Measurements from ENCODE around the gene SS18L1. TPM values are rescaled to one million over a fixed set of nuclear protein-coding genes. Genes with fewer than 3 reads are reported as not detected.

SS18L1 gene
- total RNA-seq, 1 experiment from 2014 or later = 28.1 TPM

GRCh38 chr20:62216636-62217566 lies 73.3 kb downstream of the SS18L1 start:
- TF ChIP-seq EZH2phosphoT487 (IDR thresholded peaks at IDR 0.05; ENCODE audit: borderline replicate concordance) (no peak), ELF1 (IDR thresholded peaks at IDR 0.05; ENCODE audit: borderline replicate concordance, low read depth) (no peak), EGR1 (IDR thresholded peaks at IDR 0.05; ENCODE audit: low read depth) (no peak), RAD21 (IDR thresholded peaks at IDR 0.05; ENCODE audit: low read depth) (no peak)
- H3K27ac ChIP-seq (ENCODE audit: low read depth, low read length) = no peak overlapping the region
- RAD21 ChIA-PET (ENCODE audit: low non-redundant PET in 1 of 2, low total read pairs in 2 of 2, uncharacterized antibody in 2 of 2, unreplicated experiment in 2 of 2) = no interaction called here
- H3K79me2 ChIP-seq (ENCODE audit: insufficient read depth, low read length) = no peaks in the 10 kb centered on the region
- H4K20me1 ChIP-seq (ENCODE audit: insufficient read depth) = no peaks in the 10 kb centered on the region
- CTCF ChIA-PET = no interaction called here
- POLR2A ChIA-PET = no interaction called here
- ATAC-seq (no peak), DNase-seq (ENCODE audit: low read depth, low spot score) (no peak)
- no peak overlapping the region for H3K4me2 ChIP-seq (ENCODE audit: low read length)
- H2AFZ ChIP-seq (ENCODE audit: low read depth, low read length, poor library complexity, severe bottlenecking) = no peak overlapping the region
- H3K27me3 ChIP-seq (ENCODE audit: insufficient read depth, low read length) = peaks cover 17% of the 10 kb centered on the region; the same call in 1 of the 2 replicates
- no TSS peak for BruUV-seq (replicated peaks)
- intact Hi-C loops (cut with micrococcal nuclease) = no loop called here
- H3K9ac ChIP-seq (ENCODE audit: low read length) = no peak overlapping the region
- H3K9me3 ChIP-seq (ENCODE audit: control insufficient read depth in 1 of 2, insufficient read depth in 1 of 2, low read depth in 1 of 2, low read length in 2 of 2) = no peaks in the 10 kb centered on the region
- no peaks in the 10 kb centered on the region for H3K36me3 ChIP-seq (ENCODE audit: control insufficient read depth in 1 of 2, insufficient read depth in 2 of 2, low read length in 2 of 2)
- no peaks in the 10 kb centered on the region for H3K9me2 ChIP-seq (ENCODE audit: insufficient read depth)
- no peak overlapping the region for H3K4me3 ChIP-seq (replicated peaks in 1 of 2; ENCODE audit: low read depth in 1 of 2, low read length in 2 of 2)
- no peaks in the 10 kb centered on the region for H3K4me1 ChIP-seq (ENCODE audit: control insufficient read depth in 1 of 2, insufficient read depth in 2 of 2, low read length in 2 of 2)

- H4K20me1 ChIP-seq (ENCODE audit: insufficient read depth) = no peaks in the 10 kb centered on the region
- ChIA-PET POLR2A (no interaction called here), RAD21 (ENCODE audit: low non-redundant PET in 1 of 2, low total read pairs in 2 of 2, uncharacterized antibody in 2 of 2, unreplicated experiment in 2 of 2) (no interaction called here), CTCF (no interaction called here)
- no peak overlapping the region for H3K4me3 ChIP-seq (replicated peaks in 1 of 2; ENCODE audit: low read depth in 1 of 2, low read length in 2 of 2)
- no peaks in the 10 kb centered on the region for H3K36me3 ChIP-seq (ENCODE audit: control insufficient read depth in 1 of 2, insufficient read depth in 2 of 2, low read length in 2 of 2)
- no peak overlapping the region for H3K27ac ChIP-seq (ENCODE audit: low read depth, low read length)
- H2AFZ ChIP-seq (ENCODE audit: low read depth, low read length, poor library complexity, severe bottlenecking) = no peak overlapping the region
- DNase-seq (ENCODE audit: low read depth, low spot score) (no peak), ATAC-seq (no peak)
- no peak overlapping the region for H3K4me2 ChIP-seq (ENCODE audit: low read length)
- TF ChIP-seq FOSL1 (IDR thresholded peaks at IDR 0.05; ENCODE audit: low read depth) = no peak
- TF ChIP-seq TCF7L2 (IDR thresholded peaks at IDR 0.05; ENCODE audit: borderline replicate concordance, extremely low read depth, insufficient read depth, insufficient read length) = no peak
- no peak for TF ChIP-seq CEBPB (IDR thresholded peaks at IDR 0.05; ENCODE audit: low read depth)
- no peak for TF ChIP-seq ZNF274 (IDR thresholded peaks at IDR 0.05; ENCODE audit: low read depth, low read length)
- no peaks in the 10 kb centered on the region for H3K9me3 ChIP-seq (ENCODE audit: control insufficient read depth in 1 of 2, insufficient read depth in 1 of 2, low read depth in 1 of 2, low read length in 2 of 2)
- intact Hi-C loops (cut with micrococcal nuclease) = no loop called here
- no peak overlapping the region for H3K9ac ChIP-seq (ENCODE audit: low read length)
- no peaks in the 10 kb centered on the region for H3K79me2 ChIP-seq (ENCODE audit: insufficient read depth, low read length)
- peaks cover 17% of the 10 kb centered on the region; the same call in 1 of the 2 replicates for H3K27me3 ChIP-seq (ENCODE audit: insufficient read depth, low read length)
- no peaks in the 10 kb centered on the region for H3K9me2 ChIP-seq (ENCODE audit: insufficient read depth)
- H3K4me1 ChIP-seq (ENCODE audit: control insufficient read depth in 1 of 2, insufficient read depth in 2 of 2, low read length in 2 of 2) = no peaks in the 10 kb centered on the region
- no TSS peak for BruUV-seq (replicated peaks)
These were observed 74.6 kb downstream of the SS18L1 start for GRCh38 chr20:62217913-62218773.

Measured in HCT116 (cell line).